ENCODE results near the gene TTC39C. TPM values are rescaled to one million over a fixed set of nuclear protein-coding genes. Genes with fewer than 3 reads are reported as not detected.

The TTC39C gene
- total RNA-seq = 1 to 10 TPM; 8.8 to 9.5 TPM

DNA sequence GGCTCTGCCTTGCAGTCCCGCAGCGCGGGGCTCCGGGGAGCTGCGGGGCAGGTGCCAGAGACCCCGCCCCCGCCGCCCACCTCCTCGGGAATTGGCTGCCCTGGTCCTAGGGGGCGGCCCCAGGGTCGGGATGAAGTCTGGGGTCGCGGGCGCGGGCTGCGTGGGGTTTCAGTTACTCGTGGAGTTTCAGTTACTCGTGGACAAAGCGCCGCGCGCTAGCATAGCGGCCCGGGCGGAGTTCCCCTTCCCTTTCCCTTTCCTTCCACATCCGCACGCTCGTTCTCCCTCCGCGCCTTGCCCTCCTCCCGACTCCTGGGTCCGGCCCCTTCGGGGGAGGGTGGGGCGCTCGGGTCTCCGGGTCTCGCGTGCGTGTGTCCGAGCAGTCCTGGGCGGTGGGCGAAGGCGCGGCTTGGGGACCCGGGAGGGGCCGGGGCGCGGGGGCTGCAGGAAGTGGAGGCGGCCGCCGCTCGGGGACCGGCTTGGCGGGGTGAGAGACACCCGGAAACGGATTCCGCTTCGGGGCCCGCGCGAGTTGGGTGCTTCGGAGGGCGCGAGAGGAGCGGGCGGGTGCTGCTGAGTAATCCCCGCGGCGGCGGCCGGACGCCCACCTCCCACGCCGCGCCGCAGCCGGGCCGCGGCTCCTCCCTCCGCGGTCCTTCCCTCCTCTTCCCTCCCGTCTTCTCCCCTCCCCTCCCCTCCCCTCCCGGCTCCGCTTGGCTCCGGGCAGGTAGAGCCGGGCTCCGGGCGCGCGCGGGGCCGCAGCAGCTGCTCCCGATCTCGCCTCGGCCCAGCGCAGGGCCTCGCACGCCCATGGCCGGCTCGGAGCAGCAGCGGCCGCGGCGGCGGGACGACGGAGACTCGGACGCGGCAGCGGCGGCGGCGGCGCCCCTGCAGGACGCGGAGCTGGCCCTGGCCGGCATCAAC, at the start of gene TTC39C:
TTC39C (plus strand) TSS at position 693 of the 924 bp plus-strand sequence; CDS start at position 811, 118 bp downstream.
- Histone ChIP-seq H3K9ac (ENCODE audit: low read depth in 2 of 2, low read length in 2 of 2) (peak within 1 kb of the TSS; percentile 65 to 81), H3K4me1 (peaks cover 9% of the 10 kb centered on the region), H3K9me3 (no peaks in the 10 kb centered on the region), H3K4me3 (peak within 1 kb of the TSS; percentile 76), H3K27me3 (no peaks in the 10 kb centered on the region), H3K36me3 (no peaks in the 10 kb centered on the region), H3K27ac (peak within 1 kb of the TSS; percentile 69)
- intact Hi-C loops (cut with DNase I) = no loop called here
- no peak for TF ChIP-seq CTCF (IDR thresholded peaks at IDR 0.05)
- DNase-seq = peak; percentile 72

DNA sequence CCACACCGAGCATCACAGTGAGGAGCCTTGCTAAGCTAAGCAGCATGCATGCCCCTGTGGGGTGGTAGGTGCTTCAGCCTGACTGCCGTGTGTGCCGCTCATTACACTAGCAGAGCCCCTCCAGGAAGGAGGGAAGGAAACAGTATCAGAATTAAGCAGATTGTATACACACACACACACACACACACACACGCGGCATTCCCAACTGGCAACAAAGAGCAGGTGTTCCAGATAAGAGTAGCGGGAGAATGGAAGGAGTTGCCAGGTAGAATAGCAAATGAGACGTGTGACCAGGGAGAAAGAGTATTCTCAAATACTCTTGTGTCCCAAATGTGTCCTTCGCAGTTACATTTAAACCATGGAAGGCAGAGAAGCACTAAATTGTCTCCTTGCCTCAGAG, 47.6 kb upstream of the TTC39C start:
- H3K27ac ChIP-seq = no peak overlapping the region
- no peak for DNase-seq
- intact Hi-C loops (cut with DNase I) = loop anchor here (10.0 kb wide), 1 partner anchor 148 kb away; no protein-coding TSS in a partner anchor

DNA sequence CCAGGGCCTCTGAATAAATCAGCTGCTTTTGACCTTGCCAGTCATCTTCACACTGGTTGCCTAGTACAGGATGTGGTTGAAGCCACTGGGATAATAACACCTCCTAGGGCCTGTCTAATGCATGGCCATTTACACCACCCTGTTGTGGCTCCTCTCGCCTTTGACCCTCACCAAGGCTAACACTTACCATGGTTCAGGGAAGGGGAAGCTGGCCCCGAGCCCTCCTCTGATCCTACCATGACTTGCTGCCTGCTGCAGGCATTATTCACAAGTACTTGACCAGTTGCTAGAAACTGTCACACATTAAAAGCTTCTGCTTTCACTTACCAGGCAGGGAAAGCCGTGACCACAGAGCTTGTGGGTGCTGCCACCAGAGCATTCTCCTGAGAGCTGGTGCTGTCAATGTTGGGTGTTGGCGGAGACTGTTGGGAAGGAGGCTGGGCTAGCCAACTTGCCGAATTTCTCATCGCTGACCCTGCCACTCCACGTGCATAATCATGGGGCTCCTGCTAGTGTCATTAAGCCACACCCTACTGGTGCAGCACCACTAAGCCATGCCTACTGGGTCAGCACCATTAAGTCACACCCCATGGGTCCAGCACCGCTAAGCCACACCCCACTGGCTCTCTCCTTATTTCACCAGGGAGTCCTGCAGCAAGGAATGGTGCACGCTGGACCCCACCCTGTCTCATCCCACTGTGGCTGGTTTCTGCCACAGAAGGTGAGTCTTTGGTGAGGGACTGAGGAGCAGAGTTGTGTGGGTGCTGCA, 47.0 kb upstream of the TTC39C start:
- H3K9me3 ChIP-seq = no peaks in the 10 kb centered on the region
- H3K4me1 ChIP-seq = no peaks in the 10 kb centered on the region
- H3K27ac ChIP-seq = no peak overlapping the region
- DNase-seq = no peak
- H3K9ac ChIP-seq (ENCODE audit: low read depth in 2 of 2, low read length in 2 of 2) = no peak overlapping the region
- no peaks in the 10 kb centered on the region for H3K36me3 ChIP-seq
- no peaks in the 10 kb centered on the region for H3K27me3 ChIP-seq
- intact Hi-C loops (cut with DNase I) = loop anchor here (10.0 kb wide), 1 partner anchor 147 kb away; no protein-coding TSS in a partner anchor
- no peak for TF ChIP-seq CTCF (IDR thresholded peaks at IDR 0.05)
- no peak overlapping the region for H3K4me3 ChIP-seq

More for the DNA sequence above, 47.6 kb upstream of the TTC39C start:
- Histone ChIP-seq H3K27me3 (no peaks in the 10 kb centered on the region), H3K36me3 (no peaks in the 10 kb centered on the region), H3K9ac (ENCODE audit: low read depth in 2 of 2, low read length in 2 of 2) (peak overlapping the region in 1 of 2 donors; percentile 47), H3K4me3 (no peak overlapping the region), H3K4me1 (no peaks in the 10 kb centered on the region), H3K9me3 (no peaks in the 10 kb centered on the region)
- no peak for TF ChIP-seq CTCF (IDR thresholded peaks at IDR 0.05)

GRCh38 chr18:23968638-23969604, 45.6 kb upstream of the TTC39C start:
- no peak for DNase-seq
- Histone ChIP-seq H3K4me3 (no peak overlapping the region), H3K4me1 (no peaks in the 10 kb centered on the region), H3K27ac (no peak overlapping the region), H3K36me3 (no peaks in the 10 kb centered on the region), H3K9ac (ENCODE audit: low read depth in 2 of 2, low read length in 2 of 2) (no peak overlapping the region), H3K27me3 (no peaks in the 10 kb centered on the region), H3K9me3 (no peaks in the 10 kb centered on the region)
- no peak for TF ChIP-seq CTCF (IDR thresholded peaks at IDR 0.05)
- intact Hi-C loops (cut with DNase I) = loop anchor here (10.0 kb wide), 1 partner anchor 146 kb away; no protein-coding TSS in a partner anchor

All from colonic mucosa (tissue), 4 donors.